Pancreas (tissue), 10 donors: ENCODE data around the gene PDZK1IP1. TPM values are rescaled to one million over a fixed set of nuclear protein-coding genes. Genes with fewer than 3 reads are reported as not detected.
"Not testable (repeated sequence)": the region's sequence is repeated elsewhere in the genome, so short reads cannot be mapped to it uniquely, and the experiment has no call there.

Source experiments
- ATAC-seq, 4 donors: fragments of 200-7000 bp; cut with Tn5 transposase; one replicate each; pipeline versions ENCODE4 v1.8.0 to v1.9.1; 2020; ENCODE audit warnings: mild to moderate bottlenecking in 4 of 4, moderate library complexity in 4 of 4
- DNase-seq, 6 donors: peaks; one replicate each; pipeline ENCODE4 v3.0.0-alpha.2; 2020
- FAIRE-seq: peaks from 2 replicates; lab custom pipeline; 2012; peaks lifted over from hg19 to GRCh38; lab: Jason Lieb, UNC
- H3K27ac ChIP-seq, 4 donors: fragments of 200-600 bp; sonication (generic); 1 replicate in 3 of 4; 2 replicates in 1 of 4; pipeline versions ENCODE4 v1.5.0 to v1.8.0; 2020
- H3K27me3 ChIP-seq, 4 donors: fragments of 200-600 bp; one replicate each; pipeline ENCODE4 v1.8.0; 2021
- H3K36me3 ChIP-seq, 3 donors: fragments of 200-600 bp; sonication (generic) in 1 of 3; one replicate each; pipeline versions ENCODE4 v1.5.0 to v1.8.0; 2020 to 2021
- H3K4me1 ChIP-seq, 3 donors: fragments of 200-600 bp; one replicate each; pipeline ENCODE4 v1.8.0; 2021
- H3K4me3 ChIP-seq, 4 donors: fragments of 200-600 bp; sonication (generic) in 2 of 4; one replicate each; pipeline versions ENCODE4 v1.5.0 to v1.8.0; 2020 to 2021
- H3K9me3 ChIP-seq, 4 donors: fragments of 200-600 bp; one replicate each; pipeline ENCODE4 v1.8.0; 2021
- WGBS, 2 donors: extraction: QIAGEN DNeasy Blood & Tissue Kit; methylation state at CpG; one replicate each; pipeline ENCODE4 v1.1.7; 2013; 5-methylcytosine and 5-hydroxymethylcytosine counted together
- intact Hi-C, 3 donors: fragments of 100-400 bp; cut with DNase I; formaldehyde crosslinking; loops; one replicate each; pipeline versions ENCODE4 v1.11.1 to v1.14.2; 2022
- polyA plus RNA-seq, 2 donors: library from polyadenylated mRNA; stranded (reverse); fragments of 200-250 nt; gene quantifications; one replicate each; pipeline ENCODE4 v1.2.3, GENCODE V29; 2013
- total RNA-seq, 6 donors: library from RNA; stranded (reverse); fragmentation: NEBNext Ultra II Directional in 4 of 6; extraction: Animal tissue kit (Norgen Biotek cat#: 25700) in 4 of 6; gene quantifications; one replicate each; pipeline versions ENCODE4 v1.2.1 to v1.2.4, GENCODE V29; 2021 to 2023
- TF ChIP-seq, protein P1 (sequence below), 4 donors: fragments of 200-600 bp; sonication (generic) in 3 of 4; IDR thresholded peaks; one replicate each; pipeline versions ENCODE4 v1.5.0 to v1.8.0; 2021; ENCODE audit warnings: antibody characterized with exemption in 4 of 4
- donor health status: healthy with polysubstance abuse.
- donor health status: DM: no; HTN: no; CAD: no; lungs with moderate emphysema.
- donor health status: DM: no; HTN: no; CAD: no.
- donor health status: control.
- donor health status: control.
- donor health status: Bipolar disorder and iron deficiency.
- donor health status: DM: yes; HTN: yes; CAD: no.
- donor health status: DM: no; HTN: no; CAD: no.
- donor health status: DM: no; HTN: no; CAD: no.
- donor health status: DM: yes; HTN: yes; CAD: no.

Gene PDZK1IP1
- total and polyA plus RNA-seq, 8 donors, result 26.1 to 55.9 (median 44.1) TPM

- Histone ChIP-seq H3K36me3 (no peaks in the 10 kb centered on the region), H3K27ac (no peak overlapping the region), H3K27me3 (no peaks in the 10 kb centered on the region), H3K9me3 (no peaks in the 10 kb centered on the region), H3K4me1 (no peaks in the 10 kb centered on the region), H3K4me3 (no peak overlapping the region)
- DNase-seq (no peak), ATAC-seq (no peak), FAIRE-seq (no peak)
- intact Hi-C loops, result no loop called here
- 50 to 52% methylated on average over 8 of the region's 8 CpGs for WGBS, 2 donors
- TF ChIP-seq, protein P1, sequence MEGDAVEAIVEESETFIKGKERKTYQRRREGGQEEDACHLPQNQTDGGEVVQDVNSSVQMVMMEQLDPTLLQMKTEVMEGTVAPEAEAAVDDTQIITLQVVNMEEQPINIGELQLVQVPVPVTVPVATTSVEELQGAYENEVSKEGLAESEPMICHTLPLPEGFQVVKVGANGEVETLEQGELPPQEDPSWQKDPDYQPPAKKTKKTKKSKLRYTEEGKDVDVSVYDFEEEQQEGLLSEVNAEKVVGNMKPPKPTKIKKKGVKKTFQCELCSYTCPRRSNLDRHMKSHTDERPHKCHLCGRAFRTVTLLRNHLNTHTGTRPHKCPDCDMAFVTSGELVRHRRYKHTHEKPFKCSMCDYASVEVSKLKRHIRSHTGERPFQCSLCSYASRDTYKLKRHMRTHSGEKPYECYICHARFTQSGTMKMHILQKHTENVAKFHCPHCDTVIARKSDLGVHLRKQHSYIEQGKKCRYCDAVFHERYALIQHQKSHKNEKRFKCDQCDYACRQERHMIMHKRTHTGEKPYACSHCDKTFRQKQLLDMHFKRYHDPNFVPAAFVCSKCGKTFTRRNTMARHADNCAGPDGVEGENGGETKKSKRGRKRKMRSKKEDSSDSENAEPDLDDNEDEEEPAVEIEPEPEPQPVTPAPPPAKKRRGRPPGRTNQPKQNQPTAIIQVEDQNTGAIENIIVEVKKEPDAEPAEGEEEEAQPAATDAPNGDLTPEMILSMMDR (IDR thresholded peaks at IDR 0.05), result no peak
These were observed 19.3 kb upstream of the PDZK1IP1 start for GRCh38 chr1:47209091-47209490.

- H3K4me3 ChIP-seq, result no peak overlapping the region
- no peaks in the 10 kb centered on the region for H3K4me1 ChIP-seq
- TF ChIP-seq, protein P1 (IDR thresholded peaks at IDR 0.05), result no peak
- H3K9me3 ChIP-seq, result no peaks in the 10 kb centered on the region
- FAIRE-seq (no peak), ATAC-seq (no peak), DNase-seq (no peak)
- WGBS, 2 donors, result 51 to 56% methylated on average over 9 to 11 of the region's 11 CpGs
- H3K27me3 ChIP-seq, result no peaks in the 10 kb centered on the region
- H3K36me3 ChIP-seq, result no peaks in the 10 kb centered on the region
- intact Hi-C loops, result no loop called here
- H3K27ac ChIP-seq, result no peak overlapping the region
These were observed 18.6 kb upstream of the PDZK1IP1 start for GRCh38 chr1:47208374-47208850.

- Histone ChIP-seq H3K4me3 (no peak overlapping the region), H3K9me3 (no peaks in the 10 kb centered on the region), H3K27me3 (no peaks in the 10 kb centered on the region), H3K4me1 (no peaks in the 10 kb centered on the region), H3K36me3 (no peaks in the 10 kb centered on the region), H3K27ac (no peak overlapping the region)
- TF ChIP-seq, protein P1 (IDR thresholded peaks at IDR 0.05), result no peak
- no peak for ATAC-seq
- intact Hi-C loops, result no loop called here
- FAIRE-seq, result no peak
- WGBS, 2 donors, result 51 to 61% methylated on average over 8 of the region's 8 CpGs
- no peak for DNase-seq
These were observed 18.1 kb upstream of the PDZK1IP1 start for GRCh38 chr1:47207803-47208373.

GRCh38 chr1:47205918-47206317, 16.1 kb upstream of the PDZK1IP1 start:
- H3K9me3 ChIP-seq, result no peaks in the 10 kb centered on the region
- H3K27ac ChIP-seq, result no peak overlapping the region
- TF ChIP-seq, protein P1 (IDR thresholded peaks at IDR 0.05), result no peak
- H3K4me1 ChIP-seq, result no peaks in the 10 kb centered on the region
- no peak overlapping the region for H3K4me3 ChIP-seq
- H3K36me3 ChIP-seq, result no peaks in the 10 kb centered on the region
- 66 to 83% methylated on average over 5 of the region's 5 CpGs for WGBS, 2 donors
- H3K27me3 ChIP-seq, result no peaks in the 10 kb centered on the region
- ATAC-seq (no peak), FAIRE-seq (no peak), DNase-seq (no peak)
- intact Hi-C loops, result no loop called here

GRCh38 chr1:47203504-47203903, 13.7 kb upstream of the PDZK1IP1 start:
- H3K36me3 ChIP-seq, H3K27ac ChIP-seq, H3K4me1 ChIP-seq, ATAC-seq, FAIRE-seq, intact Hi-C loops, H3K9me3 ChIP-seq, H3K27me3 ChIP-seq, DNase-seq, H3K4me3 ChIP-seq: not testable (repeated sequence)
- 31 to 35% methylated on average over 2 of the region's 2 CpGs for WGBS, 2 donors
